ENCODE data around the gene OXSR1.

GRCh38 chr3:38143511-38143910 lies 21.8 kb upstream of the OXSR1 start:
- TF ChIP-seq CTCF (IDR thresholded peaks at IDR 0.05; ENCODE audit: low read depth, low read length, missing input control) (no peak), RAD21 (IDR thresholded peaks at IDR 0.05) (no peak), FOXA1 (IDR thresholded peaks at IDR 0.05) (no peak), YY1 (IDR thresholded peaks at IDR 0.05) (no peak)

Data from liver (tissue), 3 donors.